ENCODE results near the gene CPXM2.

DNA sequence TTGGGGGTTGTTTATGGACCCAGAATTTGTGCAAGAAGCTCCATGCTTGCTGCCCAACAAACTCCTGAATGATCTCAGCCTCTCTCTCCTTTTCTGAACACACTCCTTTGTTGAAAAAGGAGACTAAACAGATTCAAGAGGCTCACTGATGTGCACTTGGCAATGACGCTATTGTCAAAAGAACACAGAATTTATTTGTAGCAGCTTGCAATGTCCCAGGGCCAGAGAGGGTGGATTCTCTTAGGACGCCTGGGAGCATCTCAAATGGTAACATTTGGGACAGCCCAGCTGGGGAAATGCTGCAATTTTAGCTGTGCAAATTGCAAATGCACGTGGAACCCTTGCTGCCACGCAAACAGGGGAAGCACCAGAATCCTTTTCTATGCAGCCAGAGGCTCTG is 145.5 kb downstream of the CPXM2 start:
- no peak for TF ChIP-seq POLR2A (IDR thresholded peaks at IDR 0.05; ENCODE audit: low read depth, low read length)
- TF ChIP-seq POLR2AphosphoS5 (IDR thresholded peaks at IDR 0.05; ENCODE audit: low read depth, low read length) = no peak
- TF ChIP-seq TAF1 (IDR thresholded peaks at IDR 0.05; ENCODE audit: low read depth, low read length) = no peak
- TF ChIP-seq PAX5 (IDR thresholded peaks at IDR 0.05; ENCODE audit: insufficient read depth, low read length, severe bottlenecking) = no peak
- no peak for TF ChIP-seq SPI1 (IDR thresholded peaks at IDR 0.05; ENCODE audit: low read depth, low read length)
